ENCODE measurements around the gene ZPLD1. TPM values are rescaled to one million over a fixed set of nuclear protein-coding genes. Genes with fewer than 3 reads are reported as not detected.

Gene ZPLD1
- total RNA-seq, 1 experiment from 2014 or later = not detected

DNA sequence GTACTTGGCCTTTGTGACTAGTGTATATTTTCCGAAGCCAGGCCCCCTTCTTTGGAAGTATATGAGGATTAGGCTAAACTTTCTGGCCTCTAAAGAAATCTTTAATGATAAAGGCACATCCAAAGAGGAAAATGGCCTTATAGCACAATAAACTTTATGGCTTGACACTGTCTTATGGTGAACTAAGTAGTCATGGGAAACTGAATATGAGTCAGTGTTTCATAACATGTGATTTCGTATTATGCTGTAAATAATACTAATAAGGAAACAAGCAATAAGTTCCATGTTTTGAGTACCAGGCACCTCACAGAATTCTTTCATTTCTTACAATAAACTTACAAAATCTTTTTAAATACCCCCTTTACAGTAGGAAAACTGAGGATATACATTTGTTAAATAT is 8.2 kb downstream of the ZPLD1 start:
- peaks cover 25% of the 10 kb centered on the region for H3K27me3 Mint-ChIP-seq (ENCODE audit: low read depth)
- H3K56ac ChIP-seq (ENCODE audit: insufficient read length, low read depth, low read length) = no peak overlapping the region

More for the DNA sequence above, 8.2 kb downstream of the ZPLD1 start:
- Histone ChIP-seq H2BK15ac (ENCODE audit: low read depth, low read length) (no peak overlapping the region), H3K23ac (ENCODE audit: insufficient read length, low read depth, low read length) (no peak overlapping the region), H4K20me1 (ENCODE audit: control insufficient read depth, insufficient read depth, insufficient read length) (no peaks in the 10 kb centered on the region), H3K4me1 (ENCODE audit: insufficient read depth, low read length) (no peaks in the 10 kb centered on the region), H3K79me1 (ENCODE audit: insufficient read depth, low read depth, low read length, poor library complexity, severe bottlenecking) (no peaks in the 10 kb centered on the region), H2BK12ac (ENCODE audit: insufficient read length, low read depth, low read length) (no peak overlapping the region), H3K27ac (ENCODE audit: insufficient read length, low read depth, low read length) (no peak overlapping the region), H2AK5ac (ENCODE audit: insufficient read length, low read length) (no peak overlapping the region), H3K23me2 (ENCODE audit: insufficient read length, low read depth, low read length, poor library complexity, severe bottlenecking) (no peaks in the 10 kb centered on the region), H3K4ac (ENCODE audit: low read depth, low read length) (no peak overlapping the region), H4K8ac (replicated peaks; ENCODE audit: insufficient read length, low read depth, low read length) (no peak overlapping the region), H2AFZ (ENCODE audit: low read length) (no peak overlapping the region), H3K14ac (ENCODE audit: insufficient read depth, low read length) (no peak overlapping the region), H3K9ac (ENCODE audit: extremely low read depth, insufficient read length, low read length) (no peak overlapping the region), H2BK20ac (ENCODE audit: low read depth, low read length, poor library complexity, severe bottlenecking) (no peak overlapping the region), H3K9me3 (ENCODE audit: control insufficient read depth, low read depth, low read length) (no peaks in the 10 kb centered on the region), H3K18ac (ENCODE audit: insufficient read length, low read depth, low read length) (no peak overlapping the region), H2BK5ac (ENCODE audit: insufficient read length, low read length) (no peak overlapping the region), H3T11ph (ENCODE audit: low read length) (no peak overlapping the region), H3K27me3 (ENCODE audit: insufficient read depth, low read length) (no peaks in the 10 kb centered on the region; the same call in 1 of the 2 replicates), H4K91ac (ENCODE audit: insufficient read length, low read depth, low read length) (no peak overlapping the region), H2BK120ac (ENCODE audit: low read depth, low read length, poor library complexity, severe bottlenecking) (no peak overlapping the region), H3K4me2 (ENCODE audit: insufficient read depth, insufficient read length, low read length) (no peak overlapping the region), H4K5ac (ENCODE audit: insufficient read length, low read depth, low read length) (no peak overlapping the region), H3K79me2 (ENCODE audit: insufficient read depth, low read length) (no peaks in the 10 kb centered on the region)
- Mint-ChIP-seq H3K4me1 (peaks cover 0 to 4% of the 10 kb centered on the region in 2 experiments; a peak in 2 of 4 replicates), H3K9me3 (no peaks in the 10 kb centered on the region), H3K27ac (no peak overlapping the region), H3K4me3 (no peak overlapping the region), H3K36me3 (ENCODE audit: insufficient read depth in 1 of 3, low read depth in 3 of 3) (no peaks in the 10 kb centered on the region)
- WGBS (ENCODE audit: extremely low coverage, insufficient read length, low lambda C conversion rate) = no CpG with 5 or more reads among the region's 2 CpGs
- no peak for DNase-seq
- TF ChIP-seq, protein P1, sequence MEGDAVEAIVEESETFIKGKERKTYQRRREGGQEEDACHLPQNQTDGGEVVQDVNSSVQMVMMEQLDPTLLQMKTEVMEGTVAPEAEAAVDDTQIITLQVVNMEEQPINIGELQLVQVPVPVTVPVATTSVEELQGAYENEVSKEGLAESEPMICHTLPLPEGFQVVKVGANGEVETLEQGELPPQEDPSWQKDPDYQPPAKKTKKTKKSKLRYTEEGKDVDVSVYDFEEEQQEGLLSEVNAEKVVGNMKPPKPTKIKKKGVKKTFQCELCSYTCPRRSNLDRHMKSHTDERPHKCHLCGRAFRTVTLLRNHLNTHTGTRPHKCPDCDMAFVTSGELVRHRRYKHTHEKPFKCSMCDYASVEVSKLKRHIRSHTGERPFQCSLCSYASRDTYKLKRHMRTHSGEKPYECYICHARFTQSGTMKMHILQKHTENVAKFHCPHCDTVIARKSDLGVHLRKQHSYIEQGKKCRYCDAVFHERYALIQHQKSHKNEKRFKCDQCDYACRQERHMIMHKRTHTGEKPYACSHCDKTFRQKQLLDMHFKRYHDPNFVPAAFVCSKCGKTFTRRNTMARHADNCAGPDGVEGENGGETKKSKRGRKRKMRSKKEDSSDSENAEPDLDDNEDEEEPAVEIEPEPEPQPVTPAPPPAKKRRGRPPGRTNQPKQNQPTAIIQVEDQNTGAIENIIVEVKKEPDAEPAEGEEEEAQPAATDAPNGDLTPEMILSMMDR (conservative IDR thresholded peaks at IDR 0.05) = no peak

Data from H9 (cell line).